Fibroblast of lung (primary cell): ENCODE results near the gene GRAMD2B.

Source experiments
- EZH2 ChIP-seq: IDR thresholded peaks from 2 replicates; pipeline ENCODE4 v1.5.1; 2012; ENCODE audit warnings: low read length, control low read depth, mild to moderate bottlenecking; ENCODE audit errors: missing control alignments
- TF ChIP-seq, protein P1 (sequence below), 2 donors: IDR thresholded peaks in 1 of 2; conservative IDR thresholded peaks in 1 of 2; 1 replicate in 1 of 2; 2 replicates in 1 of 2; pipeline ENCODE4 v1.5.1; 2011 to 2012; ENCODE audit warnings: low read length in 2 of 2, control low read depth in 1 of 2, inconsistent platforms in 1 of 2, low read depth in 1 of 2, mild to moderate bottlenecking in 1 of 2

DNA sequence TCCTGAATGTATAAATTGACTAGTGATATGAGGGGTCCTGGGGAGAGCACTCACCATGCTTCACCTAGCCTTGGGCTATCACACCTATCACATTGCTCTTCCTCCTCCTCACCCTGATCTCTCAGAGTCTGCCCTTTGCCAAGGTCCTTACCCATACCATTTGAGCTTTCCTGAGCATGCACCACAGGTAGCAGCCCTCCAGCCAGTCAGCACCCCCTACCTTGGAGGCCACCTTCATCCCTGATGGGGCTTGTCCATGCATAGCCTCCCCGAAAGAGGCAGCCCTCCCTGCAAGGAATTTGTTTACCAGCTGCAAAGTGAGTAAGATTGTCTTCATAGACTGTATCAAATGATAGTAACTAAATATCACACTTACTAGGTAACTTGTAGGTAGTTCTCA, 88.8 kb downstream of the GRAMD2B start:
- TF ChIP-seq, protein P1, sequence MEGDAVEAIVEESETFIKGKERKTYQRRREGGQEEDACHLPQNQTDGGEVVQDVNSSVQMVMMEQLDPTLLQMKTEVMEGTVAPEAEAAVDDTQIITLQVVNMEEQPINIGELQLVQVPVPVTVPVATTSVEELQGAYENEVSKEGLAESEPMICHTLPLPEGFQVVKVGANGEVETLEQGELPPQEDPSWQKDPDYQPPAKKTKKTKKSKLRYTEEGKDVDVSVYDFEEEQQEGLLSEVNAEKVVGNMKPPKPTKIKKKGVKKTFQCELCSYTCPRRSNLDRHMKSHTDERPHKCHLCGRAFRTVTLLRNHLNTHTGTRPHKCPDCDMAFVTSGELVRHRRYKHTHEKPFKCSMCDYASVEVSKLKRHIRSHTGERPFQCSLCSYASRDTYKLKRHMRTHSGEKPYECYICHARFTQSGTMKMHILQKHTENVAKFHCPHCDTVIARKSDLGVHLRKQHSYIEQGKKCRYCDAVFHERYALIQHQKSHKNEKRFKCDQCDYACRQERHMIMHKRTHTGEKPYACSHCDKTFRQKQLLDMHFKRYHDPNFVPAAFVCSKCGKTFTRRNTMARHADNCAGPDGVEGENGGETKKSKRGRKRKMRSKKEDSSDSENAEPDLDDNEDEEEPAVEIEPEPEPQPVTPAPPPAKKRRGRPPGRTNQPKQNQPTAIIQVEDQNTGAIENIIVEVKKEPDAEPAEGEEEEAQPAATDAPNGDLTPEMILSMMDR (conservative IDR thresholded peaks at IDR 0.05 in 1 of 2, IDR thresholded peaks at IDR 0.05 in 1 of 2; ENCODE audit: low read depth in 1 of 2, low read length in 2 of 2) = no peak
- TF ChIP-seq EZH2 = no peak
